ENCODE measurements around the gene UBQLN4. TPM values are rescaled to one million over a fixed set of nuclear protein-coding genes. Genes with fewer than 3 reads are reported as not detected.

UBQLN4 gene
- total and polyA plus RNA-seq, 2 donors (not counting 3 experiments of a cell fraction or from before 2014, with no cell fraction given): 50.5 to 50.8 TPM

- no peaks in the 10 kb centered on the region for H3K79me2 ChIP-seq (ENCODE audit: control insufficient read depth, insufficient read depth, low read length)
- ChIA-PET CTCF (interaction anchor here (0.7 to 21.0 kb wide), 11 partner anchors 12 to 224 kb away, joined by 3 to 627 read pairs (median 7); partner anchors contain the start of gene LMNA), POLR2A (no interaction called here)
- peak overlapping the region; percentile 92 for H3K27ac ChIP-seq (ENCODE audit: insufficient read depth, low read depth, low read length)
- DNase-seq (ENCODE audit: low read depth, low spot score) (no peak), FAIRE-seq (peak; percentile 48)
- no peaks in the 10 kb centered on the region for H3K27me3 ChIP-seq (ENCODE audit: control insufficient read depth in 2 of 2, insufficient read depth in 2 of 2, low read length in 2 of 2)
- H3K4me2 ChIP-seq (ENCODE audit: insufficient read depth, low read length): no peak overlapping the region
- no peaks in the 10 kb centered on the region for H3K9me1 ChIP-seq (replicated peaks; ENCODE audit: control insufficient read depth, extremely low read depth, insufficient read depth, low read length)
- H3K36me3 ChIP-seq (ENCODE audit: control insufficient read depth in 2 of 2, extremely low read depth in 1 of 2, insufficient read depth in 2 of 2, low read length in 2 of 2): peaks cover 0 to 3% of the 10 kb centered on the region in 2 experiments
- no TSS peak for BruUV-seq (replicated peaks)
- intact Hi-C loops (cut with micrococcal nuclease): loop anchor here (1.0 to 2.0 kb wide), 2 partner anchors 27 to 34 kb away; no protein-coding TSS in a partner anchor
- H3K4me1 ChIP-seq (ENCODE audit: control insufficient read depth, extremely low read depth, insufficient read depth, low read length): peaks cover 29% of the 10 kb centered on the region
- no peak for TF ChIP-seq POLR2AphosphoS5 (IDR thresholded peaks at IDR 0.05; ENCODE audit: insufficient read depth, low read depth, low read length)
- no peak for TF ChIP-seq JUN (IDR thresholded peaks at IDR 0.05; ENCODE audit: borderline replicate concordance, insufficient read depth, insufficient read length, low read depth)
- no peak for TF ChIP-seq MAX (IDR thresholded peaks at IDR 0.05; ENCODE audit: insufficient read depth, insufficient read length)
- TF ChIP-seq GATA2 (IDR thresholded peaks at IDR 0.05; ENCODE audit: insufficient read depth, insufficient read length, low read depth, low read length): no peak
- no peak for TF ChIP-seq FOS (IDR thresholded peaks at IDR 0.05; ENCODE audit: borderline replicate concordance, insufficient read depth, low read length)
- no peak for TF ChIP-seq MYC (IDR thresholded peaks at IDR 0.05; ENCODE audit: low read depth, low read length)
- no peak for TF ChIP-seq EZH2 (IDR thresholded peaks at IDR 0.05; ENCODE audit: borderline replicate concordance, low read depth, low read length, severe bottlenecking)
- no peak for TF ChIP-seq CTCF (IDR thresholded peaks at IDR 0.05; ENCODE audit: extremely low read depth in 1 of 2, insufficient read depth in 1 of 2, low read depth in 1 of 2, low read length in 2 of 2)
- no peak for TF ChIP-seq POLR2A (IDR thresholded peaks at IDR 0.05; ENCODE audit: low read depth, low read length)
- no peak overlapping the region for H2AFZ ChIP-seq (ENCODE audit: low read depth, low read length)
- H4K20me1 ChIP-seq (replicated peaks; ENCODE audit: control insufficient read depth, extremely low read depth, insufficient read depth, low read length): no peaks in the 10 kb centered on the region
- dilution Hi-C loops (cut with MboI; ENCODE audit: extremely low pct_ligation_motif_present, low sequenced_read_pairs): no loop called here
- no peak overlapping the region for H3K4me3 ChIP-seq (replicated peaks in 1 of 3; ENCODE audit: insufficient read depth in 1 of 3, low read depth in 1 of 3, low read length in 3 of 3)
- no peak overlapping the region for H3K9ac ChIP-seq (replicated peaks; ENCODE audit: extremely low read depth, insufficient read depth, low read length)
- no peaks in the 10 kb centered on the region for H3K9me3 ChIP-seq (replicated peaks; ENCODE audit: control insufficient read depth, insufficient read depth, low read length)
Measured at GRCh38 chr1:156095906-156096508, 42.4 kb upstream of the UBQLN4 start.

Data from endothelial cell of umbilical vein (primary cell).